DMS153 treated with DMSO at 0.1 percent for 48 hours (cell line): ENCODE measurements around the gene CFAP73.
"Not testable (repeated sequence)": the region's sequence is repeated elsewhere in the genome, so short reads cannot be mapped to it uniquely, and the experiment has no call there.

Source experiments
- DNase-seq: peaks from one replicate; lab custom pipeline; 2025; ENCODE audit not compliant: unreplicated experiment; lab: John Stamatoyannopoulos, UW

Gene CFAP73

GRCh38 chr12:113149361-113150150 lies at the start of gene CFAP73:
TSS of gene CFAP73 (plus strand) at chr12:113149724. CDS start at chr12:113149858, 134 bp downstream.
- DNase-seq, result peak; percentile 78

GRCh38 chr12:113099764-113100163 lies 49.8 kb upstream of the CFAP73 start:
- no peak for DNase-seq

GRCh38 chr12:113101751-113102150 lies 47.8 kb upstream of the CFAP73 start:
- no peak for DNase-seq

GRCh38 chr12:113102811-113103210 lies 46.7 kb upstream of the CFAP73 start:
- no peak for DNase-seq

GRCh38 chr12:113103756-113104450 lies 45.6 kb upstream of the CFAP73 start:
- no peak for DNase-seq

- no peak for DNase-seq
Measured at GRCh38 chr12:113104953-113105510, 44.5 kb upstream of the CFAP73 start.

- no peak for DNase-seq
Measured at GRCh38 chr12:113105606-113106271, 43.8 kb upstream of the CFAP73 start.

- DNase-seq, result no peak
Measured at GRCh38 chr12:113106361-113106760, 43.2 kb upstream of the CFAP73 start.

- DNase-seq, result no peak
Measured at GRCh38 chr12:113108308-113108707, 41.2 kb upstream of the CFAP73 start.

- no peak for DNase-seq
Measured at GRCh38 chr12:113109360-113109759, 40.2 kb upstream of the CFAP73 start.

GRCh38 chr12:113109872-113110599 lies 39.5 kb upstream of the CFAP73 start:
- DNase-seq, result no peak

GRCh38 chr12:113111247-113111646 lies 38.3 kb upstream of the CFAP73 start:
- DNase-seq, result no peak

GRCh38 chr12:113112043-113112899 lies 37.3 kb upstream of the CFAP73 start:
- no peak for DNase-seq

GRCh38 chr12:113113397-113113796 lies 36.1 kb upstream of the CFAP73 start:
- no peak for DNase-seq

GRCh38 chr12:113114447-113115178 lies 34.9 kb upstream of the CFAP73 start:
- no peak for DNase-seq

GRCh38 chr12:113115455-113116126 lies 33.9 kb upstream of the CFAP73 start:
- DNase-seq, result no peak

- DNase-seq, result peak; percentile 98
Measured at GRCh38 chr12:113116875-113117274, 32.6 kb upstream of the CFAP73 start.

GRCh38 chr12:113117684-113118083 lies 31.8 kb upstream of the CFAP73 start:
- not testable (repeated sequence) for DNase-seq

- DNase-seq, result no peak
Measured at GRCh38 chr12:113118142-113118541, 31.4 kb upstream of the CFAP73 start.
